NCI-H1092 (cell line): ENCODE measurements around the gene SAMD4A.
"Not testable (repeated sequence)": the region's sequence is repeated elsewhere in the genome, so short reads cannot be mapped to it uniquely, and the experiment has no call there.

Experiments used
- DNase-seq: peaks from one replicate; lab custom pipeline; 2025; lab: John Stamatoyannopoulos, UW

The SAMD4A gene

GRCh38 chr14:54599966-54600716 lies 33.2 kb downstream of the SAMD4A start:
- DNase-seq: no peak

GRCh38 chr14:54600717-54601109 lies 33.8 kb downstream of the SAMD4A start:
- DNase-seq: no peak

GRCh38 chr14:54603362-54603761 lies 36.4 kb downstream of the SAMD4A start:
- no peak for DNase-seq

GRCh38 chr14:54606178-54606577 lies 39.2 kb downstream of the SAMD4A start:
- DNase-seq: no peak

GRCh38 chr14:54606631-54607133 lies 39.8 kb downstream of the SAMD4A start:
- no peak for DNase-seq

- DNase-seq: no peak
These were observed 42.6 kb downstream of the SAMD4A start for GRCh38 chr14:54609576-54609975.

GRCh38 chr14:54610051-54610977 lies 43.4 kb downstream of the SAMD4A start:
- DNase-seq: no peak

- DNase-seq: no peak
These were observed 47.4 kb downstream of the SAMD4A start for GRCh38 chr14:54614296-54614695.

GRCh38 chr14:54617467-54617866 lies 50.5 kb downstream of the SAMD4A start:
- DNase-seq: no peak

GRCh38 chr14:54621686-54622085 lies 54.8 kb downstream of the SAMD4A start:
- DNase-seq: no peak

GRCh38 chr14:54622192-54622958 lies 55.4 kb downstream of the SAMD4A start:
- DNase-seq: no peak

- DNase-seq: no peak
These were observed 56.5 kb downstream of the SAMD4A start for GRCh38 chr14:54623279-54624004.

- not testable (repeated sequence) for DNase-seq
These were observed 57.1 kb downstream of the SAMD4A start for GRCh38 chr14:54624005-54624358.

- no peak for DNase-seq
These were observed 58.2 kb downstream of the SAMD4A start for GRCh38 chr14:54625112-54625511.

- DNase-seq: no peak
These were observed 60.3 kb downstream of the SAMD4A start for GRCh38 chr14:54627219-54627539.

- no peak for DNase-seq
These were observed 60.8 kb downstream of the SAMD4A start for GRCh38 chr14:54627540-54628363.

GRCh38 chr14:54629183-54629582 lies 62.3 kb downstream of the SAMD4A start:
- DNase-seq: no peak

GRCh38 chr14:54629635-54630360 lies 62.9 kb downstream of the SAMD4A start:
- DNase-seq: no peak

GRCh38 chr14:54631016-54631415 lies 64.1 kb downstream of the SAMD4A start:
- no peak for DNase-seq

- DNase-seq: no peak
These were observed 65.5 kb downstream of the SAMD4A start for GRCh38 chr14:54632452-54632851.
